Measurements from ENCODE around the gene UHMK1.
"Not testable (repeated sequence)": the region's sequence is repeated elsewhere in the genome, so short reads cannot be mapped to it uniquely, and the experiment has no call there.

UHMK1 gene

GRCh38 chr1:162566870-162567269 is 69.3 kb downstream of the UHMK1 start:
- no peak for DNase-seq (ENCODE audit: low read depth)

GRCh38 chr1:162568802-162569201 is 71.2 kb downstream of the UHMK1 start:
- no peak for DNase-seq (ENCODE audit: low read depth)

GRCh38 chr1:162570718-162571117 is 73.1 kb downstream of the UHMK1 start:
- no peak for DNase-seq (ENCODE audit: low read depth)

- DNase-seq (ENCODE audit: low read depth): not testable (repeated sequence)
These were observed 73.5 kb downstream of the UHMK1 start for GRCh38 chr1:162571121-162571520.

- DNase-seq (ENCODE audit: low read depth): no peak
These were observed 74.1 kb downstream of the UHMK1 start for GRCh38 chr1:162571696-162572095.

GRCh38 chr1:162573136-162573535 is 75.5 kb downstream of the UHMK1 start:
- no peak for DNase-seq (ENCODE audit: low read depth)

GRCh38 chr1:162578071-162578700 is 80.6 kb downstream of the UHMK1 start:
- DNase-seq (ENCODE audit: low read depth): no peak

GRCh38 chr1:162578936-162579335 is 81.3 kb downstream of the UHMK1 start:
- DNase-seq (ENCODE audit: low read depth): no peak

Data from non-pigmented ciliary epithelial cell (primary cell).